LNCAP (cell line): ENCODE data around the gene SNX13.

ENCODE experiments used
- CTCF ChIP-seq: fragments of 450-650 bp; IDR thresholded peaks from 2 replicates; pipeline ENCODE4 v1.5.1; 2017; ENCODE audit warnings: mild to moderate bottlenecking

Gene SNX13

GRCh38 chr7:17882685-17883084 is 57.6 kb downstream of the SNX13 start:
- TF ChIP-seq CTCF, result no peak

GRCh38 chr7:17879075-17879661 is 61.1 kb downstream of the SNX13 start:
- no peak for TF ChIP-seq CTCF

GRCh38 chr7:17878627-17879026 is 61.7 kb downstream of the SNX13 start:
- no peak for TF ChIP-seq CTCF

DNA sequence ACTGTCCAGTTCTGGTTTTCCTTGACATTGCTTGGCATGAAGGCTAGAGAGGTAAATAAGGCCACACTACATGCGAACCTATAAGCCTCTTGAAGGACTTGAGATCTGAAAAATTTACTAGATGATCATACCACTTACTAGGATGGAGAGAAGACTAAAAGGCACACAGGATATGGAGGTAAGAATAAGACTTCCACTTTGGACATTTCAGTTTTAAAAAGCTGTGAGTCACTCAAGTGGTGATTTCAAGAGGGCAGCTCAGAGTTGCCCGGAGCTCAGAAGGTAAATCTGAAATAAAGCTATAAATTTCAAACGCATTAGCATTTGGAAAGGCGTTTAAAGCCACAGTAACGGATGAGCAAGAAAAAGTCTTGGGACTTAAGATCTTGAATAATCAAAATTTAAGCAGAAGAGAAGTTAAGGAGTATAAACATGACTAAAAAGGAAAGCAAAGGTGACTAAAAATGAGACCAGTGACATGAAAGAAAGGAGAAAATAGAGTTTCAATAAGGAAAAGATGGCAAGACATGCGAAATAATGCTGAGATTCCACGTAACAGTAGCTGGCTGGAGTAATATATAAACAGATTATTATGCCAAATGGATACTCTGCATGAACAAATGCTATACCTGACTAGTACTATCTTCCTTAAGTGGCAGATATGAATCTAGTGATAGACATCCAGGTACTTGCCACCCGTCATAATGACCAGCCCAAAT is 68.3 kb downstream of the SNX13 start:
- no peak for TF ChIP-seq CTCF

DNA sequence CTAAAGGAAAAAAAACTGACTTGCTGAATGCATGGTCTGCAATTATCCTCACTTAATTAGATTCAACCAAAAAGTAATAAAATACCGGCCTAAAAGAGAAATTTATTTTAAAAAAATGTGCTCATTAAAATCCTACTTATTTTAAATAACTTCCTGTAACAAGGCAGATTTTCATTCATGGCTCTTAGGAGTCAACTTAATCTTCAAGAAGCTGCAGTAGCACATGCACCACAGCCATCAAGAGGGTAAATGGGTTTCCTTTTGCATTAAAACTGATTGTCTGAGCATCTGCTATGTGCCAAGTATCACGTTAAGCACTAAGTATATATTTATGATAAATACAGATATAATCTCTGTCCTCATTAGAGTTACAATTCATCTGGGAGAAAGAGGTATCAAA is 69.9 kb downstream of the SNX13 start:
- TF ChIP-seq CTCF, result no peak

DNA sequence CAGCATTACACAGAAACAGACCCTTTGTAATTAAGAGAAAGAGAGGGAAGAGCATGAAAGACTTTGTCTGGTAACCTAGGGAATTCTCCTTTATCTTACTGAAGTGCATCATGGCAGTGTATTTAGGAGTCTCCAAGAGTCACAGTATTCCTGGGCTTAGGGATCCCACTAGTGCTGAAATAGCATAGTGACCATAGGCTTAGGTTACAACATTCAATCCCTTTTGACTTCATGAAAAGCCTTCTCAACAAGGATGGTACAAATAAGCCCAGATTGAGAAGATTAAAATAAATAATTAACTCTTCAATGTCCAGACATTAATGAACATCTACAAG is 76.5 kb downstream of the SNX13 start:
- no peak for TF ChIP-seq CTCF

DNA sequence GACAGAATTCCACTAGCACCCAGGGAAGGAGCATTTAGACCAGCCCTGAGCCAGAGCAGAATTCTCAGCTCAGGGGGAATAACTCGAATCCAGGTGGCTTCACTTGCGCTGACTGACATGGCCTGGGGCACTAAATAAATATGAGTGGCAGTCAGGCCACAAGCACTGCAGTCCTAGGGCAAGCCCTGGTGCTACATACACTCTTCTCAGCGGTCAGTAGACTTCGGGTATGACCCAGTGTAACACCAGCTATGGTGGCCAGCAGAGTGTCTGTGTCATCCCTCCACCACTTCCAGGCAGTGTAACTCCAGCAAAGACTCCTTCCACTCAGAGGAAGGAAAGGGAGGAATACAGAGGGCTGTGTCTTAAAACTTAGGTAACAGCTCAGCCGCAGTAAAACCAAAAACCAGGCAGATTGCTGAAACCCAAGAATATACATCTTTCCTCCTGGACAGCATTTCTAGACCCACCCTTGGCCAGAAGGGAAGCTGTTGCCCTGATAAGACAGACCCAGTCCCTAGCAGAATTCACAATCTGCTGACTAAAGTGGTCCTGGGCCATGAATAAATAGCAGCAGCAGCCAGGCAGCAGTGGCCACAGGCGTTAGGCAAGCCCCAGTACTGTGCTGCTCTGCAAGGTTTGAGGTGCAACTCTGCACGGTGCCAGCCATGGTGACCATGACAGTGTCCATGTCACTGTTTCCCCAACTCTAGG is 77.0 kb downstream of the SNX13 start:
- no peak for TF ChIP-seq CTCF
